A673 (cell line): ENCODE results near the gene SLC6A12.

Source experiments
- CTCF ChIP-seq: fragments of 300-800, 200-600 bp; sonication (generic); conservative IDR thresholded peaks from 2 replicates; pipeline ENCODE4 v1.5.1; 2017; ENCODE audit warnings: low read depth, mild to moderate bottlenecking, antibody characterized with exemption, low read length, moderate library complexity, mixed read lengths
- EZH2 ChIP-seq: fragments of 200-600 bp; sonication (generic); IDR thresholded peaks from 2 replicates; pipeline ENCODE4 v1.6.1; 2017; ENCODE audit warnings: borderline replicate concordance, low read depth, mild to moderate bottlenecking, mixed read lengths, antibody characterized with exemption, low read length; ENCODE audit not compliant: poor library complexity, severe bottlenecking

DNA sequence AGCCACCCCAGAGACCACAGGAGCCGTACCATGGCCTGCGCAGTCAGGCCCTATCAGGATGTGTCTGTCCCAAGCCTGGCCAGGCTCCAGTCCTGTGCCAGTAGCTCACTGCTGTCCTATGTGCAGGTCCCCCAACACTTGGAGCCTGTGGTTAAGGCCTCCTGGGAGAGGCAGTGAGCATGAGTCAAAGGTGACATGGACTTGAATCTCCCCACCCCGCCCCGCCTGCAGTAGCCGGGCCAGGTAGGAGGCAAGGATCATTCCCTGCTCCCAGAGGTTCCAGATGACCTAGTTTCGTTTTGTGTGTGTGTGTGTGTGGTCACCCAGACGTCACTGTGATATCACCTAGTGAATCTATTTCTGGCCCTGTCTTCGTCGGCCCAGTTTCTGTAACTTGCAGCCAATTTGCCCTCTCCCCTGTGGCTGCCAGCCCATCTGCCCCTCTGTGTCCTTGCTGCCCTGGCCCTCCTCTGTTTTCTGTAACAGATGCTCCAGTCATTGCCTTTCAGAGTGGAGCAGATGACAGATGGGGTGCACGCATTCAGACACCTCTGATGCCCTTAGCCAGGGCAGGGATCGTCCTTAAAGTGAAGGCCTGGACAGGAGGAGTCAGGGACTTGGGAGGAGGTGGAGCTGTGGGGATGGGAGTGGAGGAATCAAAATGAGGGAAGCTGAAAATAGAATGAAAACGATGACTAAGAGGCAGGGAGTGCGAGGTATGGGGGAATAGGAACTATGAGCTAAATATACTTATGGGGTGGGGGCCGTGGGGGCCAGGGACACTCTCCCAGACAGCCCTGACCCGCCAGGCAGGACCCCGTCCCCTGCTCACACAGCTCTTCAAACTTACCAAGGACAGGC, 37.4 kb downstream of the SLC6A12 start:
- TF ChIP-seq CTCF (no peak), EZH2 (no peak)
